GM12865 (cell line): Measurements from ENCODE around the gene C1QTNF4.

Experiments used
- DNase-seq: peaks from one replicate; pipeline ENCODE4 v3.0.0; 2010; ENCODE audit warnings: low read depth
- H3K4me3 ChIP-seq: 2 replicates; pipeline ENCODE4 v1.5.1; 2011; ENCODE audit warnings: mild to moderate bottlenecking, low read depth, low read length, control low read depth
- CTCF ChIP-seq: IDR thresholded peaks from 2 replicates; pipeline ENCODE4 v1.5.1; 2011; ENCODE audit warnings: low read length, control low read depth, low read depth, inconsistent platforms; ENCODE audit not compliant: insufficient read depth; ENCODE audit errors: missing control alignments

The C1QTNF4 gene

GRCh38 chr11:47620836-47621378 lies 26.7 kb upstream of the C1QTNF4 start:
- no peak for DNase-seq
- TF ChIP-seq CTCF, result no peak
- no peak overlapping the region for H3K4me3 ChIP-seq

- peak; percentile 16 for DNase-seq
- TF ChIP-seq CTCF, result no peak
- H3K4me3 ChIP-seq, result no peak overlapping the region
Measured at GRCh38 chr11:47617417-47617809, 23.2 kb upstream of the C1QTNF4 start.

- TF ChIP-seq CTCF, result peak; percentile 71
Measured at GRCh38 chr11:47616726-47617416, 22.7 kb upstream of the C1QTNF4 start.

GRCh38 chr11:47615249-47615648 lies 21.0 kb upstream of the C1QTNF4 start:
- no peak for TF ChIP-seq CTCF
- DNase-seq, result no peak
- H3K4me3 ChIP-seq, result no peak overlapping the region

More at GRCh38 chr11:47616726-47617416, 22.7 kb upstream of the C1QTNF4 start:
- DNase-seq, result peak; percentile 53
- no peak overlapping the region for H3K4me3 ChIP-seq

GRCh38 chr11:47611348-47611794 lies 17.2 kb upstream of the C1QTNF4 start:
- no peak overlapping the region for H3K4me3 ChIP-seq
- TF ChIP-seq CTCF, result no peak
- DNase-seq, result peak; percentile 54

- DNase-seq, result no peak
- TF ChIP-seq CTCF, result no peak
- no peak overlapping the region for H3K4me3 ChIP-seq
Measured at GRCh38 chr11:47609675-47610074, 15.5 kb upstream of the C1QTNF4 start.
